Endothelial cell of umbilical vein (primary cell): ENCODE results near the gene TRPC3. TPM values are rescaled to one million over a fixed set of nuclear protein-coding genes. Genes with fewer than 3 reads are reported as not detected.

Experiments
- BruUV-seq: library from RNA; stranded (reverse); fragments of 400-500 nt; replicated peaks from 2 replicates; lab custom pipeline; 2021; lab: Mats Ljungman, UMichigan
- CTCF ChIA-PET: fragments of 300-600, 350-600 bp; sonication (Branson Sonifier 250); formaldehyde crosslinking; loops from one replicate; lab custom pipeline; 2021; ENCODE audit warnings: antibody characterized with exemption, inconsistent platforms; lab: Charles Lee
- POLR2A ChIA-PET: fragments of 300-600, 350-600 bp; sonication (Branson Sonifier 250); formaldehyde crosslinking; loops from one replicate; lab custom pipeline; 2021; ENCODE audit warnings: antibody characterized with exemption, inconsistent platforms; lab: Charles Lee
- DNase-seq: peaks from one replicate; pipeline ENCODE4 v3.0.0-alpha.2; 2011; ENCODE audit warnings: low read depth, low spot score
- FAIRE-seq: peaks from 2 replicates; lab custom pipeline; 2011; peaks lifted over from hg19 to GRCh38; lab: Jason Lieb, UNC
- H2AFZ ChIP-seq: 2 replicates; pipeline ENCODE4 v1.6.0; 2012; ENCODE audit warnings: low read depth, low read length, control low read depth, inconsistent platforms
- H3K27ac ChIP-seq: 2 replicates; pipeline ENCODE4 v1.5.1; 2011; ENCODE audit warnings: low read depth, mild to moderate bottlenecking, control low read depth, low read length, moderate library complexity; ENCODE audit not compliant: insufficient read depth
- H3K27me3 ChIP-seq, 2 experiments: 2 replicates each; pipeline versions ENCODE4 v1.6.0 to v1.6.1; 2011; ENCODE audit warnings: low read length in 2 of 2, mixed read lengths in 1 of 2; ENCODE audit not compliant: control insufficient read depth in 2 of 2, insufficient read depth in 2 of 2
- H3K36me3 ChIP-seq, 2 experiments: 2 replicates in 1 of 2; 3 replicates in 1 of 2; pipeline ENCODE4 v1.5.1; 2011; ENCODE audit warnings: low read length in 2 of 2, mild to moderate bottlenecking in 1 of 2, moderate library complexity in 1 of 2; ENCODE audit not compliant: control insufficient read depth in 2 of 2, insufficient read depth in 2 of 2; ENCODE audit errors: extremely low read depth in 1 of 2
- H3K4me1 ChIP-seq: 3 replicates; pipeline ENCODE4 v1.5.1; 2011; ENCODE audit warnings: mild to moderate bottlenecking, low read length; ENCODE audit not compliant: control insufficient read depth, insufficient read depth; ENCODE audit errors: extremely low read depth
- H3K4me2 ChIP-seq: 2 replicates; pipeline ENCODE4 v1.6.1; 2011; ENCODE audit warnings: low read length, control low read depth, mixed read lengths; ENCODE audit not compliant: insufficient read depth
- H3K4me3 ChIP-seq, 3 experiments: fragments of 200-600 bp in 1 of 3; sonication (generic), shearing (Covaris generic) in 1 of 3; replicated peaks in 1 of 3; 2 replicates each; pipeline ENCODE4 v1.5.1; 2011 to 2016; ENCODE audit warnings: control low read depth in 3 of 3, low read length in 3 of 3, mild to moderate bottlenecking in 2 of 3, inconsistent platforms in 1 of 3, low read depth in 1 of 3, moderate library complexity in 1 of 3; ENCODE audit not compliant: insufficient read depth in 1 of 3
- H3K79me2 ChIP-seq: 2 replicates; pipeline ENCODE4 v1.6.0; 2012; ENCODE audit warnings: low read length, inconsistent platforms; ENCODE audit not compliant: control insufficient read depth, insufficient read depth
- H3K9ac ChIP-seq: replicated peaks from 2 replicates; pipeline ENCODE3; 2011; ENCODE audit warnings: low read length, control low read depth; ENCODE audit not compliant: insufficient read depth; ENCODE audit errors: extremely low read depth
- H3K9me1 ChIP-seq: replicated peaks from 3 replicates; pipeline ENCODE4 v1.6.0; 2011; ENCODE audit warnings: mild to moderate bottlenecking, low read length; ENCODE audit not compliant: control insufficient read depth, insufficient read depth; ENCODE audit errors: extremely low read depth
- H3K9me3 ChIP-seq: replicated peaks from 2 replicates; pipeline ENCODE4 v1.5.1; 2012; ENCODE audit warnings: low read length, inconsistent platforms; ENCODE audit not compliant: control insufficient read depth, insufficient read depth
- H4K20me1 ChIP-seq: replicated peaks from 2 replicates; pipeline ENCODE3; 2011; ENCODE audit warnings: mild to moderate bottlenecking, low read length; ENCODE audit not compliant: control insufficient read depth, insufficient read depth; ENCODE audit errors: extremely low read depth
- EZH2 ChIP-seq: IDR thresholded peaks from 2 replicates; pipeline ENCODE4 v1.6.1; 2012; ENCODE audit warnings: borderline replicate concordance, low read depth, mild to moderate bottlenecking, moderate library complexity, low read length, inconsistent platforms; ENCODE audit not compliant: severe bottlenecking
- FOS ChIP-seq: IDR thresholded peaks from 2 replicates; pipeline ENCODE4 v1.6.1; 2011; ENCODE audit warnings: mild to moderate bottlenecking, low read length, moderate library complexity, borderline replicate concordance; ENCODE audit not compliant: insufficient read depth
- GATA2 ChIP-seq: IDR thresholded peaks from 2 replicates; pipeline ENCODE4 v1.7.0; 2011; ENCODE audit warnings: low read depth, mild to moderate bottlenecking, moderate library complexity, mixed read lengths, low read length; ENCODE audit not compliant: insufficient read length, insufficient read depth
- JUN ChIP-seq: IDR thresholded peaks from 2 replicates; pipeline ENCODE4 v1.6.1; 2011; ENCODE audit warnings: borderline replicate concordance, low read depth; ENCODE audit not compliant: insufficient read length, insufficient read depth
- MYC ChIP-seq: IDR thresholded peaks from one replicate; pipeline ENCODE4 v1.6.1; 2011; ENCODE audit warnings: mild to moderate bottlenecking, low read depth, low read length
- POLR2A ChIP-seq: IDR thresholded peaks from 2 replicates; pipeline ENCODE4 v1.6.1; 2012; ENCODE audit warnings: low read depth, mild to moderate bottlenecking, control low read depth, low read length
- POLR2AphosphoS5 ChIP-seq: IDR thresholded peaks from 2 replicates; pipeline ENCODE4 v1.6.1; 2012; ENCODE audit warnings: low read depth, mild to moderate bottlenecking, control low read depth, low read length, moderate library complexity; ENCODE audit not compliant: insufficient read depth
- dilution Hi-C: fragments of 300-500 bp; cut with MboI; formaldehyde crosslinking; loops from one replicate; pipeline ENCODE4 v1.15.0; 2019; ENCODE audit warnings: low sequenced_read_pairs; ENCODE audit not compliant: extremely low pct_ligation_motif_present
- intact Hi-C: fragments of 100-400 bp; cut with micrococcal nuclease; formaldehyde crosslinking; loops from one replicate; pipeline ENCODE4 v1.10.0; 2022
- polyA plus RNA-seq, 4 experiments: library from polyadenylated mRNA; depleted of rRNA in 3 of 4; stranded (reverse) in 3 of 4; unstranded in 1 of 4; fragments of >200 nt; gene quantifications; 2 replicates each; pipeline versions ENCODE4 v1.2.1 to v1.2.3, GENCODE V29; 2011 to 2012; ENCODE audit warnings: missing spikeins in 1 of 4
- total RNA-seq: library from RNA; stranded (reverse); gene quantifications from 2 replicates; pipeline ENCODE4 v1.2.3, GENCODE V29; 2021
- TF ChIP-seq, protein P1 (sequence below), 2 donors: IDR thresholded peaks; 1 replicate in 1 of 2; 2 replicates in 1 of 2; pipeline ENCODE4 v1.5.1; 2011; ENCODE audit warnings: low read length in 2 of 2, mild to moderate bottlenecking in 2 of 2, moderate library complexity in 2 of 2, control low read depth in 1 of 2, inconsistent platforms in 1 of 2, low read depth in 1 of 2; ENCODE audit not compliant: insufficient read depth in 1 of 2; ENCODE audit errors: extremely low read depth in 1 of 2
- TF ChIP-seq, protein P2 (sequence below): IDR thresholded peaks from 2 replicates; pipeline ENCODE4 v1.6.1; 2011; ENCODE audit not compliant: insufficient read depth, insufficient read length

TRPC3 gene
- total and polyA plus RNA-seq, 2 donors (not counting 3 experiments of a cell fraction or from before 2014, with no cell fraction given), result not detected

DNA sequence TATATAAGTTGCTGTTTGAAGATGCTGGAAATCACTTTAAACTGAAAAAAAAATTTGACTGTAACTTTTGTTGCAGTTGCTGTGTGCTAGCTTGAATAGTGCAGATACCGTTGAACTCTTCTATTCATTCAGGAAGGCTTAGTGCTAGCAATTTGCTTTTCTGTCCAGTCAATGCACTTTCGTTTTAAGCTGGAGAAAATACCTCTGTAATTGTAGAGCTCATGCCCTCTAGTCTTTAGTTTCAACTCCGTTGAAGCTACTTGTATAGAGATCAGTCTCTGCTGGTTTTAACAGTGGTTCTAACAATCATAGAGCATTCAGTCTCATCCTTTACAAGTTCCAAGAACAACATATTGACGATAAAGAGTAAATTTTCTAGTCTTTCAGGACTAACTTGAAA lies 49.0 kb upstream of the TRPC3 start:
- FAIRE-seq (no peak), DNase-seq (no peak)
- intact Hi-C loops, result no loop called here
- Histone ChIP-seq H3K36me3 (no peaks in the 10 kb centered on the region), H2AFZ (no peak overlapping the region), H3K27me3 (peaks cover 0 to 11% of the 10 kb centered on the region in 2 experiments), H3K4me3 (no peak overlapping the region), H3K4me1 (no peaks in the 10 kb centered on the region), H3K9me1 (no peaks in the 10 kb centered on the region), H3K4me2 (no peak overlapping the region), H3K9ac (no peak overlapping the region), H3K9me3 (no peaks in the 10 kb centered on the region), H3K27ac (no peak overlapping the region), H3K79me2 (no peaks in the 10 kb centered on the region), H4K20me1 (no peaks in the 10 kb centered on the region)
- TF ChIP-seq EZH2 (no peak), FOS (no peak), GATA2 (no peak), POLR2A (no peak), POLR2AphosphoS5 (no peak), JUN (no peak), MYC (no peak)
- TF ChIP-seq, protein P1, sequence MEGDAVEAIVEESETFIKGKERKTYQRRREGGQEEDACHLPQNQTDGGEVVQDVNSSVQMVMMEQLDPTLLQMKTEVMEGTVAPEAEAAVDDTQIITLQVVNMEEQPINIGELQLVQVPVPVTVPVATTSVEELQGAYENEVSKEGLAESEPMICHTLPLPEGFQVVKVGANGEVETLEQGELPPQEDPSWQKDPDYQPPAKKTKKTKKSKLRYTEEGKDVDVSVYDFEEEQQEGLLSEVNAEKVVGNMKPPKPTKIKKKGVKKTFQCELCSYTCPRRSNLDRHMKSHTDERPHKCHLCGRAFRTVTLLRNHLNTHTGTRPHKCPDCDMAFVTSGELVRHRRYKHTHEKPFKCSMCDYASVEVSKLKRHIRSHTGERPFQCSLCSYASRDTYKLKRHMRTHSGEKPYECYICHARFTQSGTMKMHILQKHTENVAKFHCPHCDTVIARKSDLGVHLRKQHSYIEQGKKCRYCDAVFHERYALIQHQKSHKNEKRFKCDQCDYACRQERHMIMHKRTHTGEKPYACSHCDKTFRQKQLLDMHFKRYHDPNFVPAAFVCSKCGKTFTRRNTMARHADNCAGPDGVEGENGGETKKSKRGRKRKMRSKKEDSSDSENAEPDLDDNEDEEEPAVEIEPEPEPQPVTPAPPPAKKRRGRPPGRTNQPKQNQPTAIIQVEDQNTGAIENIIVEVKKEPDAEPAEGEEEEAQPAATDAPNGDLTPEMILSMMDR (IDR thresholded peaks at IDR 0.05; ENCODE audit: extremely low read depth in 1 of 2, insufficient read depth in 1 of 2, low read depth in 1 of 2, low read length in 2 of 2), result no peak
- TF ChIP-seq, protein P2, sequence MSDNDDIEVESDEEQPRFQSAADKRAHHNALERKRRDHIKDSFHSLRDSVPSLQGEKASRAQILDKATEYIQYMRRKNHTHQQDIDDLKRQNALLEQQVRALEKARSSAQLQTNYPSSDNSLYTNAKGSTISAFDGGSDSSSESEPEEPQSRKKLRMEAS, result no peak
- BruUV-seq, result no TSS peak
- CTCF ChIA-PET, result no interaction called here
- dilution Hi-C loops, result no loop called here
- POLR2A ChIA-PET, result no interaction called here
